GM18907 (cell line): Measurements from ENCODE around the gene TEX10.

Experiments
- ATAC-seq: cut with Tn5 transposase; IDR thresholded peaks from one replicate; pipeline ENCODE4 v1.9.1; 2021; ENCODE audit warnings: mild to moderate bottlenecking, moderate library complexity; ENCODE audit not compliant: unreplicated experiment

TEX10 gene

DNA sequence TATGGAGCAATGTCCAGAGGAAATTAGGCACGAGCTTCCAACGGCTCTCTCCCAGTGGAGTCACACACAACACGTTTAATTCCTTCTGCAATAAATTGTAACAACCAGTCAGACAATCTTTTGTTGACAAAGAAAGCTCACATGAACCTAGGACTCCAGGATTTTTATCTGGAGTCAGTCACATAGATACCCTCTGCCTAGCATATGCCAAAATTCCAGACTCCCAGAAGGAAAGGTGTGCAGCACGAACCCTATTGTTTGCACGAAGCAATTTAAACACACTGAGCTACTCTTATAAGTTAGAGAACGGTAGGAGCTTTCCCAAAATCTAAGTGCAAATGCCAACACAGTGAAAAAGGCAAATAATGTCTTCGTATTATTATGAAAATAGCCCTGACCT, 67.1 kb downstream of the TEX10 start:
- no peak for ATAC-seq

- no peak for ATAC-seq
Measured at GRCh38 chr9:100285080-100285479, 67.7 kb downstream of the TEX10 start.

DNA sequence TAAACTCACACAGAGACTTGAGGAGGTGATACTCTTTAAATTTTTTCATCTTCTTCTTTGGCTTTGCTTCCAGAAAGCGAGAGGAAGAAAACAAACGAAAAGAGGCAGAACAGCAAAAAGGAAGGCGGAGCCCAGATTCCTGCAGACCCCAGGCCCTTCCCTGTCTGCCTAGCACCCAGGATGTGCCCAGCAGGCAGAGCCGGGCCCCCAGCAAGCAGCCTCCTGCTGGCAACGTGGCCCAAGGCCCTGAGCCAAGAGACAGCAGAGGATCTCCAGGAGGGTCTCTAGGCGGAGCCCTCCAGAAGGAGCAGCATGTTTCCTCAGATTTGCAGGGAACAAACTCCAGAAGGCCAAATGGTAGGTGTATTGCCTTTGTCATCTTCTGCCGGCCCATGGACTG, 68.5 kb downstream of the TEX10 start:
- ATAC-seq: no peak

DNA sequence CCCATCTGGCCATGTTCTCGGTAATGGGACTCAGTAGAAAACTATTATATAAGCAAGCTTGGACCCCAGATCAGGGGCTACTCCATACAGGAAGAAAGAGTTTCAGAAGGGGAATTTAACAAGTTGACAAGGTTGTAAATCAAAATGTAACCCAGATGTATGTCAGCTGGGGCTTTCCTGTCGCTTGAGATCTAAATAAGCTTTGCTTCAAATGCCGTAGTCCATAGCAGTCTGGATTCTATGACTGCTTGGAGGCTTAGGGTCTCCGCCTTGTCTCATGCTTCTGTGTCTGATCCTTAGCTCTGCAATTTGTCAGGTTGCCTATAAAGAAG, 70.4 kb downstream of the TEX10 start:
- ATAC-seq: no peak

DNA sequence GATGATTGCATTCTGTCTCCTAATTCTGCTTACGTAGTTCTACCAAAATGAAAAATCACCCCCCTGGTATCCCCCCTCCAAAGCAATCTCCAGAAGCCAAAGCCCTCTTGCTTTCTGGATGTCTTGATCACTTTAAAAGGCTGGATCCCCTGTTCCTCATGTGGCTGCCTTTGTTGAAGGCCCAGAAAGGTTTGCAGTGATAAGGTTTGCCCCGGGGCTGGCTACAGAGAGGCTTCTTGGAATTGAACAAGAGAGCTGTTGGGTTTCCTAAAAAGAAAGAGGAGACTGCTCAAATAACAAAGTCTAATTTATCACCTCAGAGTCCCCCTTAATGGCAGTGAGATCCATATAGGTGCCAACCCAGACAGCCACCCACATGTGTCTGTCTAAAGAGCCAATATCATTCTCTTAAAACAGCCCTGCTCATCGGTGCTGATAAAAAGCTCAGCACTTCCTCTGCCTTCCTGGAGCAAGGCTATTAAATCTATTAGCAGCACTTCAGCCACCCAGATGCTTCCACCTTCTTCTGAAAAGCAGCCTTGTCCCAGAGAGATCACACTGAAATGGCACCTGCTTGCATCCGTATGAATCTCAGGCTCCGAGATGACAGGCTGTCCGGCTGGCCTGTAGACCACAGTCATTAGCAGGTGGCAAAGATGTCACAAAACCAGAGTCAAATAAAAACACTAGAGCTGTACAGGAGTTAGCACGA, 70.9 kb downstream of the TEX10 start:
- ATAC-seq: no peak

- no peak for ATAC-seq
Measured at GRCh38 chr9:100281066-100281465, 71.7 kb downstream of the TEX10 start.

DNA sequence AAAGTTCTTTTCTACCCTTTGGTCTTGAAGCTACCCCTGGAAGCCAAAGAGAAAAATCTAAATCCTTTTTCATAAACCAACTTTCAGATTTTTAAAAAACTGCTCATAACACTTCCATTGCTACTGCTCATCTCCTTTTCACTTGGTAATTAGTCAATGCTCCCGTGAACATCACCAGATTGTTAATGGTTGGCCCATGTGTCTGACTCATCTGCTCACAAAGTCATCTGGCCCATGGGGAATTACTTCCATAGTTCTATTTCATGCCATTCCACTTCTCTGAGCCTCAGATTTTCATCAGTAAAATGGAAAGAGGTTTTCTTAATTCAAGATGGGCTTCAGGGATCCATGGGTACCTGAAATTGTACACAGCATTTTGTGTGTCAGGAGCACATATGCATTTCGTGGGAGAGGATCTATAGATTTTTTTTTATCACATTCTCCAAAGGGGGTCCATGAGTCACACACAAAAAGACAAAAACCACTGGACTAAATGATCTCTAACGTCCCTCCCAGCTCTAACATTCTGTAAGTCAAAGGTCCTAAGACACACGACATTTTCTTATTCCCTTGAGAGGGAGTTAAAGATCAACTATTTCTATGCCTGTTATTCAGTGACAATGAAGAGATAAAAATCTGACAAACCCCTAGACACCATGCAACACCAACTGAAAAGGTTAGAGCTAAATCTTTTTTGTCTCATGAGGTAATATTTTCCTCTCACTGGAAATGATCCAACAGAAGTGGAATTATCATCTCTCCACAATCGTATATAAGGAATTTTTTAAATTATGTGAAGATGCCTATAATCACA, 75.4 kb downstream of the TEX10 start:
- ATAC-seq: no peak

DNA sequence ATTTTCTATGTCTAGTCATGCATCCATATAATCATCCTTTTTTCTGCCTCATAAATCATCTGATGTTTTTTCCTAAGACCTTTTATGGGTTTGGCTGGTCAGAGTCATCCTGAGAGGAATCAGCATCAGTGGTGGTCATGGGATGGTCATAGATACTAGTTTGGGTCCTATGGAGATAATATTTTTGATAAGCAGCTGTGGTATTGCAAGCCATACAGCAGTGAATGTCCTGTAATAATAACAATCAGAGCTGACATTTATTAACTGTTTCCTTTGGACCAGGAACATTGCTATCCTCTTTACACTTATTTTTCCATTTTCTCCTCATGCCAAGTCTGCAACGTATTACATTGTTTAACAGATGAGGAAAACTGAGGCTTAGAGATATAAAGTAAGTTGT, 83.1 kb downstream of the TEX10 start:
- no peak for ATAC-seq

DNA sequence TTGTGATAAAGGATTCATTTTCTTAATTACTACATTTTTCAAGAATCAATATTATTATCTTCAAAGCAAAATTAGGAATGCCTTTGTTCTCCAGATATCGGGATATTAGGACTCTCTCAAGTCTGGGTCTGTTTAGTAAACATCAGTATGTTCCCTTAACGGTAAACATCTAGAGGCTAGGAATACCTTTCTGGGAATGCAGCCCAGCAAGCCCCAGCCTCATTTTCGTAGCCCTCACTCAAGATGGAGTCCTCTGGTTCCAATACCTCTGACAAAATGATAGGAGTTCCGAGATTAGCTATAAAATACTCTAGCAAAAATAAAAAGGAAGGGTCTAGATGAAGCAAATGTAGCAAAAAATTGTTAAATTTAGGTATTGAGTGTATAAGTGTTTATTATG, 84.5 kb downstream of the TEX10 start:
- ATAC-seq: no peak

GRCh38 chr9:100267211-100267610, 85.5 kb downstream of the TEX10 start:
- no peak for ATAC-seq
